ENCODE data around the gene DOCK1.

Gene DOCK1

GRCh38 chr10:127142856-127143255 is 237.6 kb downstream of the DOCK1 start:
- no peak for DNase-seq (ENCODE audit: low spot score)

GRCh38 chr10:127145173-127145572 is 239.9 kb downstream of the DOCK1 start:
- DNase-seq (ENCODE audit: low spot score) = peak; percentile 69

GRCh38 chr10:127146661-127147060 is 241.4 kb downstream of the DOCK1 start:
- DNase-seq (ENCODE audit: low spot score) = no peak

GRCh38 chr10:127148066-127148932 is 243.1 kb downstream of the DOCK1 start:
- peak; percentile 70 for DNase-seq (ENCODE audit: low spot score)

- DNase-seq (ENCODE audit: low spot score) = peak; percentile 77
Measured at GRCh38 chr10:127148933-127149220, 243.6 kb downstream of the DOCK1 start.

GRCh38 chr10:127149501-127150081 is 244.4 kb downstream of the DOCK1 start:
- DNase-seq (ENCODE audit: low spot score) = no peak

- peak; percentile 55 for DNase-seq (ENCODE audit: low spot score)
Measured at GRCh38 chr10:127150136-127150535, 244.9 kb downstream of the DOCK1 start.

- DNase-seq (ENCODE audit: low spot score) = no peak
Measured at GRCh38 chr10:127151541-127151940, 246.3 kb downstream of the DOCK1 start.

GRCh38 chr10:127151981-127152699 is 246.9 kb downstream of the DOCK1 start:
- DNase-seq (ENCODE audit: low spot score) = no peak

GRCh38 chr10:127153181-127153580 is 248.0 kb downstream of the DOCK1 start:
- no peak for DNase-seq (ENCODE audit: low spot score)

GRCh38 chr10:127154831-127155620 is 249.8 kb downstream of the DOCK1 start:
- DNase-seq (ENCODE audit: low spot score) = no peak

- no peak for DNase-seq (ENCODE audit: low spot score)
Measured at GRCh38 chr10:127157089-127157488, 251.9 kb downstream of the DOCK1 start.

GRCh38 chr10:127157506-127158200 is 252.4 kb downstream of the DOCK1 start:
- peak; percentile 20 for DNase-seq (ENCODE audit: low spot score)

GRCh38 chr10:127158662-127159061 is 253.4 kb downstream of the DOCK1 start:
- DNase-seq (ENCODE audit: low spot score) = no peak

GRCh38 chr10:127159648-127160245 is 254.5 kb downstream of the DOCK1 start:
- no peak for DNase-seq (ENCODE audit: low spot score)

GRCh38 chr10:127161482-127161881 is 256.3 kb downstream of the DOCK1 start:
- DNase-seq (ENCODE audit: low spot score) = no peak

GRCh38 chr10:127162841-127163240 is 257.6 kb downstream of the DOCK1 start:
- DNase-seq (ENCODE audit: low spot score) = no peak

GRCh38 chr10:127168261-127168660 is 263.0 kb downstream of the DOCK1 start:
- no peak for DNase-seq (ENCODE audit: low spot score)

GRCh38 chr10:127174866-127175265 is 269.6 kb downstream of the DOCK1 start:
- DNase-seq (ENCODE audit: low spot score) = no peak

- no peak for DNase-seq (ENCODE audit: low spot score)
Measured at GRCh38 chr10:127175357-127176110, 270.3 kb downstream of the DOCK1 start.
